Coronary artery (tissue), 2 donors: Measurements from ENCODE around the gene PLEKHO2.

Source experiments
- DNase-seq: peaks from one replicate; pipeline ENCODE4 v3.0.0-alpha.2; 2017; ENCODE audit warnings: low spot score
- H3K27ac ChIP-seq, 2 donors: fragments of 200-600 bp; sonication (generic); one replicate each; pipeline ENCODE4 v1.5.1; 2016 to 2019
- H3K4me3 ChIP-seq: fragments of 200-600 bp; sonication (generic); 2 replicates; pipeline ENCODE4 v1.5.1; 2016; ENCODE audit warnings: mild to moderate bottlenecking, moderate library complexity
- TF ChIP-seq, protein P1 (sequence below): fragments of 200-600 bp; sonication (generic); IDR thresholded peaks from one replicate; pipeline ENCODE4 v1.5.1; 2019; ENCODE audit warnings: antibody characterized with exemption

The PLEKHO2 gene

DNA sequence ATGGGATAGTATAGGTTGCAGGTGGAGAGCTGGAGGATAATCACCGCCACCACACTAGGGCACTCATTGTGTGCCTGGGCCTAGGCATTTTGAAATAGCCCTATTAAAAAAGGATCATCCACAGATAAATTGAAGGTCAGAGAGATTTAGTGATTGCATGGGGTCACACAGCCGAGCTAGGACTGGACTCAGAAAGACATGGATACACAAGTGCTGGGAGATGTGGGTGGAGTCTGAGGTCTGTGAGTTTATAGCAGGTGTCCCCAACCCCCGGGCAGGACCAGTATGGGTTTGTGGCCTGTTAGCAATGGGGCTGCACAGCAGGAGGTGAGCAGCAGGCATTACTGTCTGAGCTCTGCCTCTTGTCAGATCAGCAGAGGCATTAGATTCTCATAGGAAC lies 64.7 kb downstream of the PLEKHO2 start:
- Histone ChIP-seq H3K27ac (no peak overlapping the region), H3K4me3 (no peak overlapping the region)
- DNase-seq, result no peak
- TF ChIP-seq, protein P1, sequence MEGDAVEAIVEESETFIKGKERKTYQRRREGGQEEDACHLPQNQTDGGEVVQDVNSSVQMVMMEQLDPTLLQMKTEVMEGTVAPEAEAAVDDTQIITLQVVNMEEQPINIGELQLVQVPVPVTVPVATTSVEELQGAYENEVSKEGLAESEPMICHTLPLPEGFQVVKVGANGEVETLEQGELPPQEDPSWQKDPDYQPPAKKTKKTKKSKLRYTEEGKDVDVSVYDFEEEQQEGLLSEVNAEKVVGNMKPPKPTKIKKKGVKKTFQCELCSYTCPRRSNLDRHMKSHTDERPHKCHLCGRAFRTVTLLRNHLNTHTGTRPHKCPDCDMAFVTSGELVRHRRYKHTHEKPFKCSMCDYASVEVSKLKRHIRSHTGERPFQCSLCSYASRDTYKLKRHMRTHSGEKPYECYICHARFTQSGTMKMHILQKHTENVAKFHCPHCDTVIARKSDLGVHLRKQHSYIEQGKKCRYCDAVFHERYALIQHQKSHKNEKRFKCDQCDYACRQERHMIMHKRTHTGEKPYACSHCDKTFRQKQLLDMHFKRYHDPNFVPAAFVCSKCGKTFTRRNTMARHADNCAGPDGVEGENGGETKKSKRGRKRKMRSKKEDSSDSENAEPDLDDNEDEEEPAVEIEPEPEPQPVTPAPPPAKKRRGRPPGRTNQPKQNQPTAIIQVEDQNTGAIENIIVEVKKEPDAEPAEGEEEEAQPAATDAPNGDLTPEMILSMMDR, result no peak

DNA sequence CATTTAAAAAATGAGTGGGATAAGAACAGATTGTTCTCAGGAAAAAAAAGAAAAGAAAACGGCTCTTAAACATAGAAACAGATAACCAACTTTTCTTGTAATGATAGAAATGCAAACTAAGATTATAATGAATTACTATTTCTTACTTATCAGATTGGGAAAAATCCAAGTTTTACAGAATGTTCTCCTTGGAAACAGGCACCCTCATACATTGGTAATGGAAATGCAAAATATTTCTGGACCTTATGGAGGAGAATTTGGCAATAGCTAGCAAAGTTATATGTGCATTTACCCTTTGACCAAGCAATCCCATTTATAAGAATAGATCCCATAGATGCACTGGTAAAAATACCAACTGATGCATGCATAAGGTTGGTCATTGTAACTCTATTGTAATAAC lies 66.3 kb downstream of the PLEKHO2 start:
- TF ChIP-seq, protein P1, result no peak

DNA sequence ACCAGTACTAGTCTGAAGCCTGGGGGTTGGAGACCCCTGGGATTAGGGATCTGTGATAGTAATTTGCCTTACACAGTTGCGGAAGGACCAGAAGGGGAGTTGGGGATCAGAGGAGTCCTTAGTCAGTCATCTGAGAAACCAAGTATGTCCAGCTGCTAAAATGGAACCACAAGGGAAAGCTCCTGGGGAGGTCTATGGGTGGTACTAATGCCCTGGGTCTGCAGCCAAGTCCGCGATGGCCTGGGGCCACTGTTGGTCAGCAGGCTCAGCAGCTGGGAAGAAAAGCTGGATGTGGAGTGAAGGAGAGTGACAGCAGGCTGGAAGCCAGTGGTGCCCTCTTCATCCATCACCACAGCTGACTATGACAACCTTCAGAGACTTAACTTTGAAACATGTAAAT lies 67.8 kb downstream of the PLEKHO2 start:
- Histone ChIP-seq H3K4me3 (no peak overlapping the region), H3K27ac (no peak overlapping the region)
- TF ChIP-seq, protein P1, result no peak
- no peak for DNase-seq

More for the DNA sequence above, 66.3 kb downstream of the PLEKHO2 start:
- no peak overlapping the region for H3K27ac ChIP-seq
- H3K4me3 ChIP-seq, result no peak overlapping the region
- DNase-seq, result no peak

DNA sequence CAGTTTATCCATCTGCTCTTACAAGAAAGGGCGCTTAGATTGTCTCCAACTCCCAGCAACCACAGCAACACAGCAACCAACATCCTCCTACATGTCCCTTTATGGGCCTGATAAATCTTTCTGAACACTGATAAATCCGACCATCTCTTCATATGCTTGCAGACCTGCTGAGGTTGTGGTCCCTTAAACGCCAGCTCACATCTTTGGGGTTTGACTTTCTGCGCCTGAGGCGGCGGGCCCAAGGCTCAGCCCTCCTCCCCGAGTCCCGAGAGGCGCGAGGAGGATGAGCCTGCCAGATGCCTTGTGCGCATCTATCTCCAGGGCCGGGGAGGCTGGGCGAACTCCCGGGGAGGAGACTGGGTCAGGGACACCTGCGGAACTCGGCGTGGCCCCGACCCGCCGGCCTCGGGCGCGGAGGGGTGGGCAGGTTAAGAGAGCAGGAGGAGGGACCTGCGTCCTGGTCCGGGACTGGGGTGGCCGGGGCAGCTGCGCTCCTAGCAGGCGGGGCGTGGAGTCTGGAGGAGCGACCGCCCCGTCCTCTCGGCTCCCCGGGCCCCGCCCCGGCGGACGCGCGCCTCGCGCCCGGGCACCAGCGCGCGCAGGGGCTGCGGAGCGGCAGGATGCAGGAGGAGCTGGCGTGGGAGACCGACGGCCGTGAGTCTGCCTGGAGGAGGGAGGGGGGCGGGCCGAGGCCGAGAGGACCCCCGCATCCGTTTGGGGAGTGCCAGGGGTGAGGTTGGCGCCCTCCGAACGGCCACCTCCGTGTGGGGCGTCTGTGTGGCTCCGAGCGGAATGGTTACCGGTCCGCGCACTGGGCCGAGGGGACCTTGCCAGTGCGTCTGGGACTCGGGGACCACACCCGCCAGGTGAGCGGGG lies 69.8 kb downstream of the PLEKHO2 start, which contains the start of gene ANKDD1A:
Gene ANKDD1A (plus strand): TSS at position 592 of the 876 bp plus-strand sequence. CDS start 29 bp downstream, at position 621.
- peak within 1 kb of the TSS; percentile 94 for H3K4me3 ChIP-seq
- peak within 1 kb of the TSS; percentile 45 to 78 for H3K27ac ChIP-seq
- DNase-seq, result peak; percentile 88
- TF ChIP-seq, protein P1, result no peak

DNA sequence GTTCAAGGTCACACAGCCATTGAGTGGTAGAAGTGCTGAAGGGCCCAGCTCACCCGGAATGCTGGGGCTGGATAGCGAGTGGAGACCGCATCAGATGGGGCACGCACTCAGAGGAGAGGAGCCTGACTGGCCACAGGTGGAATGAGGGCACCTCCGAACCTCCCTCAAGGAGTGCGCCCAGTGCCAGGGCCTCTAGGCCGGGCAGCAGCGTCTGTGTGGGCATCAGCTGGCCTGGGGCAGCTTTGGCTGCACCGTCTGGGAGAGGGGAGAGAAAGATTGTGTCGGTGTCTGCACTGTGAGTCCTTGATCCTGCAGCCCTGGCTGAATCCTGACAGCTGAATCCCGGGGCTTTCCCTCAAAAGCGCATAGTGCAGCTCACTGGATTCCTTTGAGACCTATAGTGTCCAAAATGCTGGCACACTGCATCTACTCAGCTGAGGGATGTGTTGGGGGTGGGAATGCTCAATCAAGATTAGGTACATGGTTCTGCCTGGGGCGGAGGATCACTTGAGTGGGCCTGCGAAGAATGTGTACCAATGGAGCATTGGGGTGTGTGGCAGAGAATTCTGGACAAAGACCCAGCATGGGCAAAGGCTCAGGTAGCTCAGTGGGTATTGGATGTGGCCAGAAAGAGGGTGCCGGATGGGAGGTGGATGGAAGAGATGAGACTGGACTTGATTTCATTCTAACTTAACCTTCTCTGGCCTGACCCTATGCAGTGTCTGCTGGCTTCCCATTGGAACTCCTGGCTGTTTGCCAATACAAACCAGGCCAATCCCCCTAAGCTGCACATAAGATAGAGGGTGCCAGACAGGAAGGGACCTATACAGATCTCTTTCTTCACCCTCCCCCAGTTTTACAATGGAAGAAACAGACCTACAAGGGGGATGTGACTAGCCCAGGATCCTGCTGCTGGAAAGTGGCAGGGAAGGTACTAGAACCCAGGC lies 70.9 kb downstream of the PLEKHO2 start:
- Histone ChIP-seq H3K4me3 (peak overlapping the region; percentile 94), H3K27ac (no peak overlapping the region)
- DNase-seq, result no peak
- TF ChIP-seq, protein P1, result no peak

DNA sequence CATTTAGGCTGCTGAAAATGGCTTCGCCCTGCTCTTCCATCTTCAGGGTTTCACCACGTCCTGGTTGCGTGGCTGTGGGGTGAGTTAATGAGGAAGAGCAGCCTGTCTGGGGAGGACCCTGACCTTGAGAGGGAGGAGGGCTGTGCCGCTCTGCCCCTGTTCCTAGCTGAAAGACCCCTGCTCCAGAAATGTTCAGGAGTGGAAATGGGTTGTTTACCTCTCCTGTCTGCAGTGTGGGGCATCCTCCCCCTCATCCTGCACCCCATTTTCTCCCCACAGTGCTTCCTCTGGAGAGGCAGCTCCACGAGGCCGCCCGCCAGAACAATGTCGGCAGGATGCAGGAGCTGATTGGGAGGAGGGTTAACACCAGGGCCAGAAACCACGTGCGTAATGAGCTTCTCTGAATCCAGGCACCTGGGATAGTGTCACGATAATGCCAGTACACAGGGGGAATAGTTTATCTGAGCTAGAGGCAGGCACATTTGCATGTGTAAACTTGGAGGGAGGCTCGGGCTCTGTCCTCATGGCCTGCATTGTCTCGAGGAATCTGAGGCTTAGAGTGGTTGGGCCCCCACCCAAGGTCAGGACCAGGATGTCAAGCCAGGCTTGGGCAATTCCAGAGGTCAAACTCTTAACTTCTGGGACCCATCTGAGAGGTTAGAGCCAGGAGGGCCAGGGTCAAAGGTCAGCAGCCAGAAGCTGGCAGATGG lies 74.0 kb downstream of the PLEKHO2 start:
- TF ChIP-seq, protein P1, result no peak
- H3K27ac ChIP-seq, result no peak overlapping the region
- H3K4me3 ChIP-seq, result no peak overlapping the region
- DNase-seq, result no peak
